GM12801 (cell line): ENCODE results near the gene GNAL.

ENCODE experiments used
- TF ChIP-seq, protein P1 (sequence below): IDR thresholded peaks from one replicate; pipeline ENCODE4 v1.5.1; 2011; ENCODE audit warnings: control low read depth; ENCODE audit not compliant: insufficient read length; ENCODE audit errors: extremely low read depth

Gene GNAL

DNA sequence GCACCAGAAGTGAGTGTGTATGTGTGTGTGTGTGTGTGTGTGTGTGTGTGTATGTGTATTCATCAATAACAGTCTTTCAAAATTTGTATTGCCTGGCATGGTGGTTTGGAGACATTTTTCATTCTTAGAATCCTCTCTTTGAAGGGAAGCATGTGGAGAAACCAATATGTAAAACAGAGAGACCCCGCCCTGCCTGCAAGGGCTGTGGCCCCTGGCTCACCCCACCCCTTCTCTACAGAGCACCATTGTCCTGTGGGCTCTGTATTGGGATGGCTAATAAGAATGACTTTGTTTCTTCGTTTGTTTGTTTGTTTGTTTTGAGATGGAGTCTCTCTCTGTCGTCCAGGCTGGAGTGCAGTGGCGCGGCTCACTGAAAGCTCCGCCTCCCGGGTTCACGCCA, 65.9 kb downstream of the GNAL start:
- TF ChIP-seq, protein P1, sequence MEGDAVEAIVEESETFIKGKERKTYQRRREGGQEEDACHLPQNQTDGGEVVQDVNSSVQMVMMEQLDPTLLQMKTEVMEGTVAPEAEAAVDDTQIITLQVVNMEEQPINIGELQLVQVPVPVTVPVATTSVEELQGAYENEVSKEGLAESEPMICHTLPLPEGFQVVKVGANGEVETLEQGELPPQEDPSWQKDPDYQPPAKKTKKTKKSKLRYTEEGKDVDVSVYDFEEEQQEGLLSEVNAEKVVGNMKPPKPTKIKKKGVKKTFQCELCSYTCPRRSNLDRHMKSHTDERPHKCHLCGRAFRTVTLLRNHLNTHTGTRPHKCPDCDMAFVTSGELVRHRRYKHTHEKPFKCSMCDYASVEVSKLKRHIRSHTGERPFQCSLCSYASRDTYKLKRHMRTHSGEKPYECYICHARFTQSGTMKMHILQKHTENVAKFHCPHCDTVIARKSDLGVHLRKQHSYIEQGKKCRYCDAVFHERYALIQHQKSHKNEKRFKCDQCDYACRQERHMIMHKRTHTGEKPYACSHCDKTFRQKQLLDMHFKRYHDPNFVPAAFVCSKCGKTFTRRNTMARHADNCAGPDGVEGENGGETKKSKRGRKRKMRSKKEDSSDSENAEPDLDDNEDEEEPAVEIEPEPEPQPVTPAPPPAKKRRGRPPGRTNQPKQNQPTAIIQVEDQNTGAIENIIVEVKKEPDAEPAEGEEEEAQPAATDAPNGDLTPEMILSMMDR = no peak

DNA sequence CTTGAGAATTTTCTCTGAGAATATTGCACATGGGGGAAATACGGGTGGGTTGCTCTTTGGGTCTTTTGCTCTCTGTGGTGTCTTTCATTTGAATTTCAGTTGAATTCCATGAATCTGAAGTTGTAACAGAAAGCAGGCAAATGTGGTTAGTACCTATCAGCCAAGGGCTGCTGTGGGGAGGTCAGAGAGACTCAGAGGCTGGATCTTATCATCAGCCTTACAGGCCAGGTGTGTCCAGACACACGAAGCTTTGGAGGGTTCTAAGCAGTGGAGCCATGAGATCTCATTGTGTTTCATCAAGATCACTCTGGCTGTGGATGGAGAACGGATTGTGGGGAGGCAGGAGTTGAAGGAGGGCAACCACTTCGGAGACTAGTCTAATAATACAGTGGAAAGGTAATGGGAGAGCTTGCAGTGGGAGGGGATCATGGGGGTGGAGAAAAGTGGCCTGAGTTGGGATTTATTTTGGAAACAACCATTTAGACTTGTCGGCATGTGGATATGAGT, 68.1 kb downstream of the GNAL start:
- TF ChIP-seq, protein P1 = no peak

DNA sequence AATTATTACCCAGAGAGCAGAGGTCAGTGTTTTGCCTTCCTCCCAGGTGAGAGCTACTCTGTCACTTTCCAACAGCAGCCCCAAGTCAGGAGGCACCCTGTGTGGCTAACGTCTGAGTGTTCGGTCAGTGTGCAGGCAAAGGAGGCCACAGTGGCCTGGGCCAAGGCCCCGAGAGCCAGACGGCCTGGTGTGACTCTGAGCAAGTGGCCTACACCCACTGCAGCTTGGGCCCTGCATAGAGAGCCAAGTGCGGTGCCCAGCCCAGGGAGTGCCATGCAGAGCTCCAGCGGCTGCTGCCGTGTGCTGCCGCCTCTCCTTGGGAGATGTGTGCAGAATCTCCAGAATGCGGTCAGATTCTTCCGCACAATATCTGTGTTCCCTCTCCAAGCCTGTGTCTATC, 70.4 kb downstream of the GNAL start:
- TF ChIP-seq, protein P1 = no peak

DNA sequence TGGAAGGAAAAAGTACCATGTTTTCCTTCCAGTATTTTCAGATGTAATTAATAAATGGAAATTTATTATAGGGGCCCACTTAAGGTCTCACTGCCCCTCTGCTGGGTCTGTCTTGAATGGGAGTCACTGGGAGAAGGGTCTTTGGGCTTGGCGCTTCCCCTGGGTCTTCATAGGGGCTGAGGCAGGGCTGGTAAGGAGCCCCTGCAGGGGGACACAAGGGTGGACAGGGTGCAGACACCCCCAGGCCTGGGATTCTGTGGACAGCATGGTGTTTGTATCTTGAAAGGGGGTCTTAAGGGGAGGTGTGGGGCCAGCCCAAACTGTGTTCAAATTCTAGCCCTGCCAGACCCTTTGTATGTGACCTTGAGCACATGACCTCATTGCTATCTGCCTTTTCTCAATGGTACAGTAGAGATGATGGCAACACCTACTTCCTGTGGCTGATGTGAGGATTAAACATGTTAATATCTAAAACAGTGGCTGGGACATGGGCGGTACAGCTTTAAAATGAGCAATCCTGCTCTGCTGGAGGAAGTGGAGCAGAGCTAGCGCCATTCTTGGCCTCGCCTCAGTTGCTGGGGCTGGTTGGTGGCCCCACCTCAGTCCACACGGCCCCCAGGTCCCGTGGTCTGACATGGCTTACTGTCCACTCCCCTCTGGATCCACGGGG, 71.6 kb downstream of the GNAL start:
- TF ChIP-seq, protein P1 = no peak

DNA sequence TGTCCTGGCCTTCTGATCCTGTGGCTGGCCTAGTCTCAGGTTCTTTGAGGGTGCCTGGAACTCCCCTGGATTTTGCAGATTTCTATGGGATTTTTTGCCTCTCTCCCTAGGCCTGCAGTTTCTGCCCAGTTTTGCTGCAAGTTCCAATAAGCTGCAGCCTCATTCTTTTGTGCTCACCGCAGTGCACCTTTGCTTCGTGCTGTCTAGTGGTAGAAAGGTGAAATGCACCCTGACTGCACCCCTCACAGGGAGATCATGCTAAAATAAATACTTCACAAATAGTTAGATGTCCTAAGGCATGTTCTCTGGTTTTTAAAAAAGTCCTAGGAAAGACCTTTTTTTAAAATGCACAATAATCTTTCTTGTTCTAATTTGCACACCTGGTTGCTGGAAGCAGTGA, 72.5 kb downstream of the GNAL start:
- TF ChIP-seq, protein P1 = no peak

DNA sequence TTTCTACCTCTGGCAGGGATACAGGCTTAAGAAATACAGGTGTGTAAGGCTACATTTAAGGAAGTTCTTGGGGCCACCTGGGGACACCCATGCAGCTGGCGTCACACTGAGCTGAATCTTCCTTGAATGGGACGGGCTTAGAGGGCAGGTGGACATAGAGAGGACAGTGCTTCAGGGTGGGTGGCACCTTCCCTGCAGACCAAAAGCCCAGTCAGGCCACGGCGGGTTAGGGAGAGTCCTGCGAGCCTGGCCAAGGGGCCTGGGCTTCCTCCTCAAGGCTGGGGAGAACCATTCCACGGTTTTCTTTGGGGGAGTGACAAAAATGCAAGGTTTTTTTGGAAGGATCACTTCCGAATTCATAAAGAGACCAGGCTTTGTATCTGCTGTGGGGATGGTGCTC, 73.4 kb downstream of the GNAL start:
- TF ChIP-seq, protein P1 = no peak

DNA sequence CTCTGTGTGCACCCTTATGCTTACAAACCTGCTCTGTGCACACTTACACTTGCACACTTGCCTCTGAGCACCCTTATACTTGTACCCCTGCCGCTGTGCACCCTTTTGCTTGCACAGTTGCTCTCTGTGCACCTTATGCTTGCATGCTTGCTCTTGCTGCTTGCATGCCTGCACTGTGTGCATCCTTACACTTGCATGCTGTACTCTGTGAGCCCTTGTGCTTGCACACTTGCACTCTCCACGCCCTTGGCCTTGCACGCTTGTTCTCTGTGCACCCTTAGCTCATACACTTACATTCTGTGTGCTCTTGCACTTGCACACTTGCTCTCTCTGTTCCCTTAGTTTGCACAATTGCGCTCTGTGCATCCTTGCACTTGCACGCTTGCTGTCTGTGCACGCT, 78.3 kb downstream of the GNAL start:
- TF ChIP-seq, protein P1 = no peak
